GM18870 (cell line): ENCODE data around the gene PIK3C2B.

Source experiments
- ATAC-seq: cut with Tn5 transposase; IDR thresholded peaks from one replicate; pipeline ENCODE4 v1.9.1; 2021; ENCODE audit warnings: moderate library complexity; ENCODE audit not compliant: unreplicated experiment

Gene PIK3C2B

DNA sequence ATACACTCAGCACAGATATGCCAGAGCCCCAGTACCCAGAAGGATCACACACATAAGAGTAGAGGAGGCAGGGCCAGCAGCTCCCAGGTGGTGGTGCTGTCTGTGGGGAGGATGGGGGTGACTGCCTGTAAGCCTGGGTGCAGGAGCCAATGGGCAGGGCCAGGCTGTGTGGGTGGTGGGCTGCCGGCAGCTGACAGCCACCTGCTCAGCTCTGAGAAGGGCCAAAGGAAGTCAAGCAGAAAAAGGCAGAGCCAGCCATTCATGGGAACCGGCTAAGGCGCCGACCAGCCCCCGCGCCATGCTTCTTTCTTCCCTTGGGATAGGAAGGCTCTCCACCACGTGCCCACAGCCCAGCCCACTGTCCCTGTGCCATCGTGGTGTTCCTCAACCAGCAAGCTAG, 14.1 kb downstream of the PIK3C2B start:
- ATAC-seq = peak; percentile 45

DNA sequence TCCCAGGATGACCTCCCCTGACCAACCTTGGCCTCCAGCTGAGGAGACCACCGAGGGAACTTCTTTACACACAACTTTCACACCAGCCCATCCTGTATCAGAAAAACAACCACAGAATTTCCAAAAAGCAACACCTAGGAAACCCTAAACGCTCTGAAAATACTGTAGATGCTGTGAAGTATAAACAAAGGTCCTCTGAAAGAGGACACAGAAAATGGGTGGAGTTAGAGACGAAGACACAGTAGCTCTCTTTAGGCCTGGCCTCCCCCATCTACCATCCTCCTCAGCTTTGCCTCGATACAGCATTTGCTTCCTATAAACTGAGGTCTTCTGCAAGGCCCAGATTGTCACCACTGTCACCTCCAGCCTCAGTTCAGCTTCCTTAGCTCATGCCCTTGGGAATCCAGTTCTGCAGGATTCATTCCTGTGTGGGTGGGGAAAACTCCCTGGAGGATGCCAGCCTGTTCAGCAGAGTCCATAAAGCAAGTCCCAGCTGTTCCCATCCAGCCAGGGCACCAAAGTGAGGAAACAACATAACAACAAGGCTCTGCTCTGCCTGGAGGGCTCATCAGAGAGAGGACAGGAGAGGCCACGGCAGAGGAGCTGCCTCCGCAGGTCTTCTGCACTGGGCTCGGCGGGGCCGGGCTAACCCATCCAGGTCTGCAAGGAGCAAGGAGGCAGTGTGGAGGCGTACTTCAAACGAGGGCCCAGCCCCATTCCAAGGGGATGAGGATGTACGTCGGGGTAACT, 15.0 kb downstream of the PIK3C2B start:
- ATAC-seq = no peak

DNA sequence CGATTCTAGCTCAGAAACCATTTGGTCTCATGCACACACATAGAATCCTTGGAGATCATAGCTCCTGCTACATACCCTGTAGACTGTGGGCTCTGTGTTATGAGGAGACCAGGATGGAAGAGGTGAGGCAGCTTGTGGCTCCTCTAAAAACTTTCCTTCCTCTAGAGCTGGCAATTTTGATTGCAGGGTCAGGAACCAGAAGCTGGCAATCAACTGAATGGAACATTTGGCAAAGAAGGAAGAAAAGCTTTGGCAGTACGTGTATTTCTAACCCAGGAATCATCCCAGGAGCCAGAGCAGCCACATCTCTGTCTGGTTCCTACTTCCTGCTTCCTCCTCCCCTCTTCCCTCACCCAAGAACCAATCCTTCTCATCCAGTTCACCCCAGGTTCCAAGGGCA, 15.7 kb downstream of the PIK3C2B start:
- ATAC-seq = no peak

DNA sequence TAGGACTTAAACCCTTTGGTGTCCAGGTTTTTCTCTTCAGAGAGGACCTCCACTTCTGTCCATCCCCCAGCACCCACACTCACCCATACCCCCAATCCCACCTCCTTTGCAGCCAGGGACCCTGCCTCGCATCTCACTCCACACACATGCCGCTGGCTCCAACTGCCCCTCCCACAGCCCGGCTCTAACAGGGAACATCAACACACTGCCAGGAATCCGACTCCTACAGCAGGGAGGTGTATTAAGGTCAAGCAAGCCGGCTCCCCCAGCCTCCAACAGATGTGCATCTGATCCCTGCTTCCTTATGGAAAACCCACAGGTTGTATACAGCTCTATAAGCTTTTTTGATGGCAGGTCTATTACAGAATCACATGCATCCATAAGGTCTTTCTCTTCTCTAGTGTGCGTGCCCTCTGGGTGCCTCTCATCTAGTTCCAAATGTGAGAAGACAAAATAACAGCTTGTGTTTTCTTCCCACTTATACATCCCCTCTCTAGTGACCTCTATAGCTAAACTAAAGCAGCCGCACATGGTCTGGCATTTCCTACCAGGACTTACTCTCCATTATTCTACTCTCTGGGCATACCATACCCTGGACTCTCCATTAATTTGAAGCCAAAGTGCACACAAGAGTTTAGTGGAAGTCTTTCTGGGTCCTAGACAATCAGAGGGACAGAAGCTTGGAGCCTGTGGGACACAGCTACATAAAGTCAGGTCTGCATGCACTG, 16.3 kb downstream of the PIK3C2B start:
- no peak for ATAC-seq

DNA sequence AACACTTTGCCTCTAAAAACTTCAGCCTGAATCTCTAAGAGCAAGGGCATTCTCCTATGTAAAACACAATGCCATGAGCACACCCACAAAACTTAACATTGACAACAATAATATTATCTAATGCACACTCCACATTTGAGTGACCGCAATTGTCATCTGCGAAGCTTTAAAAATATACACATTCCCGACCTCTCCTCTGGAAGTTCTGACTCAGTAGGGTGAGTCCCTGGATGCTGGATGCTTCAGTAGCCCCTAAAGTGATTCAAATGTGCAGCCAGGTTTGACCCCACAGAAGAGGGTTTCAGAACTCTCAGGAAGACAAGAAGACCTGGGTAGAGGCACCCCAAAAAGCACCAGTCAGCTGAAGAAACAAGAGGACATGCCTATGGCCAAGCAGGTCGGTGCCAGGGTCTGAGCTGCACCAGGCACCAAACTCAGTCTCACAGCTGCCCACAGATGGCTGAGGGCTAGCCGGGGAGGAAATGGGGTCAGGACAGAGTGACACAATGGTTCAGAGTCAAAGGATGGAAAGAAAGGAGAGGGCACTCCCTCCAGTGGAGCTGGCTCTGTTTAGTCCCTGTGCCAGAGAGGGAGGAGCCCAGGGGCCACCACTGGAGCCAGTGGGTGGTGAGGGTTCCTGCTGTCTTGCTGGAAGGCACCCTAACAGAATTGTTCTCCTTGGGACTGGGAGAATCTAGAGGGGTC, 17.4 kb downstream of the PIK3C2B start:
- ATAC-seq = no peak

DNA sequence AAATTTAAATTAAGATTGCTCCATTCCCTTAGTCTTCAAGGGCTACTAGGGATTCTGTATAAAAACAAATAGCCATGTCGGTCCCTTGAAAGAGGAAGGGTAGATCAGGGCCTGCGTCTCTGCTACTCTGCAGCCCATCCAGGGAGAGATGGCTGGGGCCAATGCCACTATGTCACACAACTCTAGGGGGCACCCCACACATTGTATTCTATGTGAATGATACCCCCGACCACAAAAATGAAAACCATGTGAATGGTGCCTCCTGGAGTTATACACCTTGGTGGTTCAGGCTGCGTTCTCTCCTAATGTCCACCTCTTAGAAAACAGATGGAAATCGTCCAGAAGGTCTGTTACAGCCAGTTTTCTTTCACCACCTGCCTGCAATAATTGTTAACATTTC, 18.0 kb downstream of the PIK3C2B start:
- no peak for ATAC-seq

DNA sequence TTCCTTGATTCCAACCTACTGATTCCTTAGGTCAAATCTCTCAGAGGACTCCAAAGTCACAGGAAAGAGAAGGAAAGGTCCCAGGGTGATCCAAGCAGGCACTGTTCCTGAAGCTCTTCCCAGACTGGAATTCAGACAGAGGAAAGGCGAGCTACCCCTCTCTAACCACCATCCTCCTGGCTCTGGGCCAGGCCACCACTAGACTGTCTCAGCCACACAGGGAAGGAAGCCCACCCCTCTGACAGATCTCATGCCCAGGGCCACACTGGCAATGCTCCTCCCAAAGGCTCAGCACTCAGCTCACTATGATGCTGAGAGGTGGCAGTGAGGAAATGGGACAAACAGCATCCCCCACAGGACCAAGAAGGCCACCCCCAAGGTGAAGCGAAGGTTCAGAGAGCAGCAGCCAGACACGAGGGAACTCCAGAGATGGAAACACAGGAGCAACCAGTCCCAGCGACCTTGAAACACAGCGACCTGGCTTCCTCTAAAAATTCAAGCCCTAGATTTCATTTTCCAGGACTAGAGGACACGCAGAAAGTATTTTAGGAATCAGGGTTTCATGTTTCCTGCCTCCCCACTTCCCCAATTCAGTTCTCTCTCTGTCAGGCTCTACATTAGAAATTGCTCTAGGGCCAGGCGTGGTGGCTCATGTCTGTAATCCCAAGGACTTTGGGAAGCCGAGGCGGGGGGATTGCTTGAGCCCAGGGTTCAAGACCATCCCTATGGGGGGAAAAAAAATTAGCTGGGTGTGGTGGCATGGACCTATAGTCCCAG, 18.8 kb downstream of the PIK3C2B start:
- no peak for ATAC-seq

DNA sequence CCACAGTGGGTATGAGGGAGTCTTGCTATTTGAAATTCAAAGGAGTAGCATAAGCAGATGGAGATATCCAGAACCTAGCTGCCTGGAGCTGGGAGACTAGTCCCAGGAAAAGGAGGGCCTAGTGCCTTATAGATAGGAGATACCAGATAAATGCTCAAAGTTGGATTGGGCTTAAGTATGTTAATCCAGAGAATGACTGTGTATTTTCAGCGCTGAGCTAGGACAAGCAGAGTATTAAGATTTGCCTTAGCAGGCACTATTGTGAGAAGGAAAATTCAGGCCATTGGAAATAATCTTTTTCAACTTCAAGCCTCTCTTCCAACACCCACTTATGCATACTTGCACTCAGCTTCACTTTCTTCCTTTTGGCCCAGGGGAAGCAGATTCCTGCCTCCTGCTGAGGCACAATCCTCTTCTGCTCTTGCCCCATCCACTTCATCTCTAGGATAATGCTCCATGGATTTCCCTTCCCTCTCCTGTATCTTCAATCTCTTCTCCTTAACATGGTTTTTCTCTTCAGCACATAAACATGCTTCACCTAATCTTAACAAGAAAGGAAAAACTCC, 21.1 kb downstream of the PIK3C2B start:
- ATAC-seq = no peak

DNA sequence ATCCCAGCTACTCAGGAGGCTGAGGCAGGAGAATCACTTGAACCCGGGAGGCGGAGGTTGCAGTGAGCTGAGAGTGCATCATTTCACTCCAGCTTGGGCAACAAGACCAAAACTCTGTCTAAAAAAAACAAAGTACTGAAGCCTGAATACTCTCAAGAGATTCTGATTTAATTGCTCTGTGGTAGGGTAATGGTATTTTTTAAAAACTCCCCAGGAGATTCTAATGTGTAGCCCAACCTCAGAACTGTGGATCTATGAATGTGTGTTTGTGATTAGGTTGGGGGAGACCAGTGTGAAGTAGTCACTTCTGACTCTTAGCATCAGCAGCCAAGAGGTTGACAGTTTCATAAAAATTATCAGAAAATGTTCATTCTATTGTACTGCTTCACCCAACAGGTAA, 21.9 kb downstream of the PIK3C2B start:
- ATAC-seq = no peak

DNA sequence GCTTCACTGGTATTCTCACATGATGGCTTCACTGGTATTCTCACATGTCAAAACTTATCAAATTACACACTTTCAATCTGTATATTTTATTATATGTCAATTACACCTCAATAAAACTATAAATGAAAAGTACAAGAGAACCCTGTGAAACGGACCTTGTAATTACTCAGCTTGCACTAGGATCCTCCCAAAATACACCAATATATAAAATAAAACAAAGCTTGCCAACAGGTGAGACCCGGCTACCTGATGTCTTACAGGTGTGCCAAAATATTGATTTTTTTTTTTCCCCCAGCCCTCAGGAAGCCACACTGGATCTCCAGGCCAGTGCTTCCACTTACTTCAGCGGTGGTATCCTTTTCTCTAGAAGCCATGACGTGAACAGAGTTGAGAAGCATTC, 22.9 kb downstream of the PIK3C2B start:
- no peak for ATAC-seq

DNA sequence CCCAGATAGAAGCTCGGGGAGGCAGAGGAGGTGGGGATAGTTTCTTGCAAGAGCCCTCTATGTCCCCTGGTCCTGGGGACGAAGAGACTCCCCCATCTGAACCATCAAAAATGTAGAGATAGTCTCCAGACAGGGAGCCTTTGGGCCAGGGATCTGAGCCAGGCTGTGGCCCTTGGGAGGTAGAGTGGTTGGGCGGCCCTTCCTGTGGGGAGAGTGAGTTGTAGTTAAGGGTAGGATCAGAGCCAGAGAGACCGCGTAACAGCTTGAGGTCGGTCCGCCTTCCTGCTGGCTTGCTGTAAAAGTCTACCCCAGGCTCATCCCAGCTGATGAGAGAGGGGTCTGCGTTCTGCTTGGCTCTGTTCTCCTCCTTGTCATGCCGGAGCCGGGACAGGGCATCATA, 25.3 kb downstream of the PIK3C2B start:
- ATAC-seq = no peak

DNA sequence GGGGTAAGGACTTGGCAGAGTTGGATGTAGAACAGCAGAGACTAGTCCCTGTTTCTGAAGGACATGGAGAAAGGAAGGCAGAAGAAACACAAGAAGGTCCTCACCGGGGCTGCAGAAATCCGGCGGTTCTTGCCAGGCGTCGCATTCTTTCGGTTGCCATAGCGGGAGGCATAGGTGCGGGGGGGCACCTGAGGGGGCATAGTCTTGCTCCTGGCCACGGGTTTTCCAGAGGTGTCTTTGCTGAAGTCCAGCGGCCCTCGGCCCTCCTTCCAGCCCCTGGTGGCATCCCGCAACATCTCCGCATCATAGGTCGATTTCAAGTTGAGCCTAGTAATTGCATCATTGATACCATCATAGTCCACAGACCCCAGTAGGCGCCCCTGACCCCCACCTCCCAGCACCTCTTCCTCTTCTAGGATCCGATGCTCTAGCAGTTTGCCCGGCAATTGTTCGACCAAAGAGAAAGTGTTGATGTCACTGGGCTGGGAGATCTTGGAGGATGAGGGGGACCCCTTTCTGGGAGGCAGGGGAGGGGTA, 25.8 kb downstream of the PIK3C2B start:
- no peak for ATAC-seq

DNA sequence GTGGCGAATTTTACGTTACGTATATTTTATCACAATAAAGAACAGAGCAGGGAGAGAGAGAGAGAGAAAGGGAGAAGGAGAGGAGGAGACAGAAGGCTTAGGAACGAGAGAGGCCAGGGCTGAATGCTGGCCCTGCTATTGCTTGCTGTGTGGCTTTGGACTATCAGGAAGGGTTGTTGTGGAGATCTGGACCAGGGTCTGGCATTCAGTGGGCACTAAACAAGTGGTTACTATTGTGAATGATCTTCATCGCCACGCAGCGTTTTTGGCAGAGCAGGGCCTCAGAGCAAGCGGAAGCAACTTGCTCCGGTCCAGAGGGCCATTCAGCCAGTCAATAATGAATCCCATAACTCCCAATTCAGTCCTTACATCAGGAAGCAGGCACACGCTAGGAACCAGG, 26.4 kb downstream of the PIK3C2B start:
- ATAC-seq = no peak

DNA sequence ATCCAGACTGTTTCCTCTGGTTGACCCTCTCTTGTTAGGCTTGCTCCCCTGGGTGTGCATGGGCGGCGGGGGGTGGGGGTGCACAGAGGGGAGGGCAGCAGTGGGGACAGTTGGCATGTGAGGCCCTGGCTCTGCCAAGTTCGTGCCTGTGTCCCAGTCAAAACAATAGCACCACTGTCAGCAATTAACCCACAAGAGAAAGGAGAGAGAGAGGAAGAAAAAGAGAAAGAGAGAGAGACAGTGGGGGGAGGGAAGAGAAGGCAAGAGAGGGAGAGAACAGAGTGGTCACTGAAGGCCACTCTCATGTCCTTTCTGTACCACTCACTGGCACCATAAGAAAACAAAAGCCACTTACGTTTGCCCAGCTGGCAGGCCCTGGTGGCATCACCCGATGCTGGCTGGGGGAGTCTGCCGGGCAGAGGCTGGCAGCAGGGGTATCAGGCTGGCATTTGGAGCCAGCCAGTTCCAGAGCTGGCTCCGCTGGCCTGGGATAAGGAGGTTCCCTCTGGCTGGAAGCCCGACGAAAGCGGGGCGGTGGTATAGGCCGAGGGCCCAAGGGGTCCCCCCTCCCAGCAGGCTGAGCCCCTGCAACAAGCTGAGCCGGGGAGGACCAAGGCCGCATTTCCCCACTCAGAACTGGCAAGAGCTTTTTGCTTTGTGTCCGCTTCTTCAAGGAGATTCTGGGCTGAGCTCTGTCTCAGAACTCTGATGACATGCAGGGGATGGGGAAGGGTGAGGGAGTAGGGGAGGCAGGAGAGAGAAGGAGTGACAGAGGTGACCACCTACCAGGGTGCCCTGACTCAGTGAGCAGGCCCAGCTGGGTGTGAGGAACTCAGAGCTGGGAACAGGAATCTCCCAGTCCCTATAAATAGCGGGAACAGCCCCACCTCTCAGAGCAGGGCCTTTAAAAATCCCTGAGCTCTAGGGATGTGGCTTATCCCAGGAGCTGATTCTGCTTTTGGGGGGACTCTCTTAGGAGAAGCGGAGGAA, 27.9 kb downstream of the PIK3C2B start:
- ATAC-seq = no peak

DNA sequence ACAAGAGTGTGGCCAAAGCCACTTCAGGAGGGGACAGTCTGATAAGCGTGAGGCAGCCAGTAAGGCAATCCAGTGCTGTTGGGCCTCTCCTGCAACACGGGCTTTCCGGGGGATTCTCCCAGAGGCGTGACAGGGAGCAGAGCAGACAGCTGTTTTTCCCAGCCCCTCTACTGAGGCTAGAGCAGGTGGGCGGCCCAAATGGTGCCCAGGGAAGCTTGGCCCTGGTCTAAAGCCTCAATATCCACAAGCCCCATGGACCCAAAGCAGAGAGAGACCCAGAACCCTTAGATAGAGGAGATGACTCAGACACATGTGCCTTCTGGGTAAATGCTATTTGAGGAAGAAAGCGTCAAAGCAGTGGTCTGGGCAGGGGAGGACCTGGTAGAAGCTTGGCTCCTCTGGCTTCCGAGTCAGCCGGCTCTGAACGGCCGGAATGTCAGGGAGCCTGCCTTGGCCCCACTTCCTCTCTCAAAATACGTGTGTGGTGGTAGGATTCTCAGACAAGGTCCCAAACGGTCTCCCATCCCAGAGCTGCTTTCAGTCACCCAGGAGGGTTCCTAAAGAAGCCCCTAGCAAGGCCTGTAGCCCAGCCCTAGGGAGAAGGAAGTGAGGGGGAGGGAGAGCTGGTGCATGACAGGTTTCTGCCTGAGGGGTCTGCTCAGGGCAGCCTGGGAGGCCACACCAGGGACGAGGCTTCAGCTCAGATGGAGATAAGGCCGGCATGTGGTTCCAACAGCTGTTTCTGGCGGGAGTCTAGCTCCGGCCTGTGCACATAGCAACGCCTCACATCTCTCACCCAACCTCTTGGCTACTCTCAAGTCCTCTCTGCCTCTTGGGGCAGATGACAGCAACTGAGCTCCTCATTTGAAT, 28.8 kb downstream of the PIK3C2B start:
- ATAC-seq = peak; percentile 54

DNA sequence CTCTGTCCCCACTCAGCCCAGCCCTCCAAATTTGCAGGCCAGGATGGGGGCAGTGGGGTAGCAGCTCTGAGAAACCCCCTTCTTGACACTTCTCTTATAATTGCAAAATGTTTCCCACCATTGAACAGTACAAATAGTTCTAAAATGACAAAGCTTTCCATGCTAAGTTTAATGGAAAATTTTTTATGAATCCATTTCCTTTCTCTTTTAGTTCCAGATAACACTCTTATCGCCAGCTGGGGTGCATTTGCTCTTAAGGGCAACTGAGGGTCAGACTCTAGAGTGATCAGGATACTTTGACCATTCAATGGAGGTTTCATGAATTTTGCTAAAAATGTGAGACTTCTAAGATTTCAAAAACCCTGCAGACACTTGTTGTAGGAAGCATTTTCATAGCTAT, 29.9 kb downstream of the PIK3C2B start:
- ATAC-seq = no peak

DNA sequence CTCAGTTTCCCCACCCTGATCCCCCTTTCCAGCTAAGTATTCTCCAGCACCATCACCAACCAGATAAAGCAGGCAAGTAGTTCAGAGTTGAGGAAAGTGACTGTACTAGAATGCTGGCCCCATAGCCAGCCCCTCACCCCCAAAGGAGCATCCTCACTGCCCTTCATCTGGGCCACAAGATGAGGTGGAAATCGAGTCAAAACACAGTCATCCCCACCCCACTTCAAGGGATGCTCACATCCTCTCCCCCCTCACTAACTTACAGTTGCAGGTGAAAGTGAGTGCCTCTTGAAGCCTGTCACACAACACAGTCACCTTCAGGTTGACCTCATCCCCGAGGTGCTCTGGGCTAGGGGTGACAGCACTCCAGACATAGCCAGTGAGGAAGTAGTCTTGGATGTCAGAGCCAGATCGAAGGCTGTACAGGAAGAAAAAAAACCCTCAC, 30.4 kb downstream of the PIK3C2B start:
- no peak for ATAC-seq
